HEK293 (cell line): ENCODE measurements around the gene ITGA7.

Source experiments
- CTCF ChIA-PET: fragments of 350-600 bp; formaldehyde crosslinking; extraction: SDS; loops from one replicate; lab custom pipeline; 2021; ENCODE audit warnings: antibody characterized with exemption; lab: Yijun Ruan, JAX
- POLR2A ChIA-PET: fragments of 300-600 bp; formaldehyde crosslinking; extraction: SDS; loops from one replicate; lab custom pipeline; 2020; ENCODE audit warnings: antibody characterized with exemption, inconsistent platforms; lab: Yijun Ruan, JAX
- H3K27ac ChIP-seq: fragments of 200-500 bp; sonication (Bioruptor generic); 2 replicates; pipeline ENCODE4 v1.5.1; 2014; ENCODE audit warnings: low read depth, low read length, control low read depth, inconsistent platforms; ENCODE audit errors: extremely low read depth
- H3K36me3 ChIP-seq, 2 experiments: fragments of 200-500 bp in 1 of 2; sonication (Bioruptor generic) in 1 of 2; 1 replicate in 1 of 2; 2 replicates in 1 of 2; pipeline ENCODE4 v1.5.1; 2014 to 2017; ENCODE audit warnings: inconsistent platforms in 2 of 2, low read length in 2 of 2; ENCODE audit not compliant: control insufficient read depth in 2 of 2, insufficient read depth in 1 of 2
- H3K4me1 ChIP-seq: fragments of 200-500 bp; sonication (Bioruptor generic); 2 replicates; pipeline ENCODE4 v1.5.1; 2014; ENCODE audit warnings: mild to moderate bottlenecking, low read length, inconsistent platforms; ENCODE audit not compliant: control insufficient read depth, insufficient read depth
- H3K4me3 ChIP-seq: 2 replicates; pipeline ENCODE4 v1.5.1; 2011; ENCODE audit warnings: low read depth, mild to moderate bottlenecking, control low read depth, low read length, moderate library complexity
- H3K9me3 ChIP-seq: fragments of 200-500 bp; sonication (Bioruptor generic); 2 replicates; pipeline ENCODE4 v1.5.1; 2014; ENCODE audit warnings: low read depth, low read length, inconsistent platforms; ENCODE audit not compliant: control insufficient read depth, insufficient read depth
- BCL11A ChIP-seq: fragments of 450-650 bp; formaldehyde crosslinking; IDR thresholded peaks from 2 replicates; pipeline ENCODE4 v1.5.1; 2016; ENCODE audit warnings: low read depth, missing biosample characterization, missing genetic modification characterization
- KLF8 ChIP-seq: fragments of 450-650 bp; formaldehyde crosslinking; IDR thresholded peaks from 2 replicates; pipeline ENCODE4 v1.5.1; 2016; ENCODE audit warnings: missing biosample characterization, missing genetic modification characterization
- KLF9 ChIP-seq: fragments of 450-650 bp; formaldehyde crosslinking; IDR thresholded peaks from 2 replicates; pipeline ENCODE4 v1.5.1; 2016; ENCODE audit warnings: missing biosample characterization, missing genetic modification characterization, low read depth
- MZF1 ChIP-seq: fragments of 450-650 bp; formaldehyde crosslinking; IDR thresholded peaks from 2 replicates; pipeline ENCODE4 v1.5.1; 2017; ENCODE audit warnings: missing biosample characterization, missing genetic modification characterization, borderline replicate concordance
- PRDM1 ChIP-seq: fragments of 450-650 bp; formaldehyde crosslinking; IDR thresholded peaks from 2 replicates; pipeline ENCODE4; 2016; ENCODE audit warnings: missing biosample characterization, missing genetic modification characterization
- SCRT1 ChIP-seq: fragments of 450-650 bp; formaldehyde crosslinking; IDR thresholded peaks from 2 replicates; pipeline ENCODE4 v1.5.1; 2016; ENCODE audit warnings: missing biosample characterization, missing genetic modification characterization, borderline replicate concordance
- YY2 ChIP-seq: fragments of 450-650 bp; formaldehyde crosslinking; IDR thresholded peaks from 2 replicates; pipeline ENCODE4 v1.5.1; 2016; ENCODE audit warnings: missing biosample characterization, missing genetic modification characterization
- ZBTB1 ChIP-seq: fragments of 450-650 bp; formaldehyde crosslinking; IDR thresholded peaks from 2 replicates; pipeline ENCODE4 v1.5.1; 2016; ENCODE audit warnings: missing biosample characterization, missing genetic modification characterization
- ZBTB20 ChIP-seq: fragments of 450-650 bp; formaldehyde crosslinking; IDR thresholded peaks from 2 replicates; pipeline ENCODE4 v1.5.1; 2016; ENCODE audit warnings: missing biosample characterization, missing genetic modification characterization
- ZBTB21 ChIP-seq: fragments of 450-650 bp; formaldehyde crosslinking; IDR thresholded peaks from 2 replicates; pipeline ENCODE4 v1.5.1; 2017; ENCODE audit warnings: missing biosample characterization, missing genetic modification characterization
- ZBTB48 ChIP-seq: fragments of 450-650 bp; formaldehyde crosslinking; IDR thresholded peaks from 2 replicates; pipeline ENCODE4 v1.5.1; 2016; ENCODE audit warnings: missing biosample characterization, missing genetic modification characterization
- ZFP69B ChIP-seq: fragments of 450-650 bp; formaldehyde crosslinking; IDR thresholded peaks from 2 replicates; pipeline ENCODE4 v1.5.1; 2016; ENCODE audit warnings: missing biosample characterization, missing genetic modification characterization
- ZNF148 ChIP-seq: fragments of 450-650 bp; formaldehyde crosslinking; IDR thresholded peaks from 2 replicates; pipeline ENCODE4 v1.5.0; 2017; ENCODE audit warnings: missing biosample characterization, missing genetic modification characterization, borderline replicate concordance
- ZNF155 ChIP-seq: fragments of 450-650 bp; formaldehyde crosslinking; IDR thresholded peaks from 2 replicates; pipeline ENCODE4 v1.5.1; 2016; ENCODE audit warnings: missing biosample characterization, missing genetic modification characterization
- ZNF16 ChIP-seq: fragments of 450-650 bp; formaldehyde crosslinking; IDR thresholded peaks from 2 replicates; pipeline ENCODE4 v1.5.1; 2016; ENCODE audit warnings: low read depth, missing biosample characterization, missing genetic modification characterization
- ZNF214 ChIP-seq: fragments of 450-650 bp; formaldehyde crosslinking; IDR thresholded peaks from 2 replicates; pipeline ENCODE4 v1.5.1; 2017; ENCODE audit warnings: missing biosample characterization, mild to moderate bottlenecking, missing genetic modification characterization, borderline replicate concordance
- ZNF223 ChIP-seq: fragments of 450-650 bp; formaldehyde crosslinking; IDR thresholded peaks from 2 replicates; pipeline ENCODE4 v1.5.1; 2016; ENCODE audit warnings: missing biosample characterization, missing genetic modification characterization
- ZNF274 ChIP-seq, 2 experiments: fragments of 200-500 bp in 1 of 2; fragments of 450-650 bp in 1 of 2; sonication (Bioruptor generic) in 1 of 2; formaldehyde crosslinking in 1 of 2; IDR thresholded peaks; 2 replicates each; pipeline versions ENCODE4 v1.5.1 to v1.6.1; 2014 to 2016; ENCODE audit warnings: borderline replicate concordance in 1 of 2, inconsistent platforms in 1 of 2, low read length in 1 of 2, missing biosample characterization in 1 of 2, missing genetic modification characterization in 1 of 2
- ZNF280C ChIP-seq: fragments of 450-650 bp; formaldehyde crosslinking; IDR thresholded peaks from 2 replicates; pipeline ENCODE4 v1.5.1; 2016; ENCODE audit warnings: missing biosample characterization, missing genetic modification characterization
- ZNF449 ChIP-seq: fragments of 450-650 bp; formaldehyde crosslinking; IDR thresholded peaks from 2 replicates; pipeline ENCODE4 v1.5.1; 2017; ENCODE audit warnings: missing biosample characterization, mild to moderate bottlenecking, missing genetic modification characterization, moderate library complexity
- ZNF558 ChIP-seq: fragments of 450-650 bp; formaldehyde crosslinking; IDR thresholded peaks from 2 replicates; pipeline ENCODE4 v1.5.1; 2016; ENCODE audit warnings: missing biosample characterization, missing genetic modification characterization
- ZNF571 ChIP-seq: fragments of 450-650 bp; formaldehyde crosslinking; IDR thresholded peaks from 2 replicates; pipeline ENCODE4 v1.5.0; 2017; ENCODE audit warnings: missing biosample characterization, missing genetic modification characterization
- ZNF623 ChIP-seq: fragments of 450-650 bp; formaldehyde crosslinking; IDR thresholded peaks from 2 replicates; pipeline ENCODE4 v1.5.1; 2016; ENCODE audit warnings: missing biosample characterization, missing genetic modification characterization
- ZNF639 ChIP-seq: fragments of 450-650 bp; formaldehyde crosslinking; IDR thresholded peaks from 2 replicates; pipeline ENCODE4 v1.5.1; 2016; ENCODE audit warnings: missing biosample characterization, missing genetic modification characterization
- ZNF701 ChIP-seq: fragments of 450-650 bp; formaldehyde crosslinking; IDR thresholded peaks from 2 replicates; pipeline ENCODE4 v1.5.1; 2016; ENCODE audit warnings: missing biosample characterization, missing genetic modification characterization
- ZNF704 ChIP-seq: fragments of 450-650 bp; formaldehyde crosslinking; IDR thresholded peaks from 2 replicates; pipeline ENCODE4 v1.5.1; 2016; ENCODE audit warnings: missing biosample characterization, missing genetic modification characterization
- ZNF768 ChIP-seq: fragments of 450-650 bp; formaldehyde crosslinking; IDR thresholded peaks from 2 replicates; pipeline ENCODE4 v1.5.1; 2018; ENCODE audit warnings: missing biosample characterization, mild to moderate bottlenecking, missing genetic modification characterization
- ZNF785 ChIP-seq: fragments of 450-650 bp; formaldehyde crosslinking; IDR thresholded peaks from 2 replicates; pipeline ENCODE4 v1.5.1; 2016; ENCODE audit warnings: missing biosample characterization, missing genetic modification characterization
- ZNF792 ChIP-seq: fragments of 450-650 bp; formaldehyde crosslinking; IDR thresholded peaks from 2 replicates; pipeline ENCODE4 v1.5.1; 2016; ENCODE audit warnings: missing biosample characterization, missing genetic modification characterization
- ZNF843 ChIP-seq: fragments of 450-650 bp; formaldehyde crosslinking; IDR thresholded peaks from 2 replicates; pipeline ENCODE4 v1.5.1; 2016; ENCODE audit warnings: missing biosample characterization, missing genetic modification characterization

The ITGA7 gene

GRCh38 chr12:55746174-55746912, 38.6 kb upstream of the ITGA7 start:
- Histone ChIP-seq H3K27ac (peak overlapping the region; percentile 36; the same call in 1 of the 2 replicates), H3K4me1 (peaks cover 12% of the 10 kb centered on the region; the same call in 1 of the 2 replicates), H3K4me3 (no peak overlapping the region), H3K9me3 (no peaks in the 10 kb centered on the region), H3K36me3 (peaks cover 3 to 46% of the 10 kb centered on the region in 2 experiments; a peak in 1 of 3 replicates)
- POLR2A ChIA-PET, result interaction anchor here (1.6 to 2.4 kb wide), 2 partner anchors 8 to 71 kb away, joined by 4 to 9 read pairs; partner anchors contain the start of genes ORMDL2 and SARNP
- CTCF ChIA-PET, result interaction anchor here (0.7 to 4.5 kb wide), 6 partner anchors 8 to 601 kb away, joined by 3 to 28 read pairs (median 4); partner anchors contain the start of genes ORMDL2 and SARNP
- TF ChIP-seq ZNF148 (tag by site-specific recombination) (no peak), ZNF274 (IDR thresholded peaks at IDR 0.05; ENCODE audit: low read length) (no peak), ZNF274 (tag by site-specific recombination; IDR thresholded peaks at IDR 0.05; ENCODE audit: borderline replicate concordance) (no peak), ZNF768 (no peak), ZBTB21 (tag by site-specific recombination) (no peak), ZNF155 (tag by site-specific recombination) (no peak), ZNF623 (tag by site-specific recombination) (no peak), ZBTB20 (peak; percentile 56), ZNF792 (tag by site-specific recombination) (no peak), ZNF449 (tag by site-specific recombination) (no peak), ZBTB1 (tag by site-specific recombination) (no peak), ZBTB48 (no peak), ZNF785 (tag by site-specific recombination) (no peak), ZNF214 (tag by site-specific recombination) (no peak), ZNF701 (tag by site-specific recombination) (no peak), ZNF223 (tag by site-specific recombination) (no peak), SCRT1 (no peak), ZNF16 (tag by site-specific recombination) (no peak), ZNF843 (tag by site-specific recombination) (no peak), ZNF280C (tag by site-specific recombination) (no peak), PRDM1 (tag by site-specific recombination) (peak; percentile 97), YY2 (tag by site-specific recombination) (no peak), MZF1 (tag by site-specific recombination) (no peak), ZFP69B (tag by site-specific recombination) (no peak), ZNF639 (no peak), ZNF558 (tag by site-specific recombination) (no peak), KLF8 (tag by site-specific recombination) (peak; percentile 6; the same call in 1 of the 2 replicates), ZNF704 (tag by site-specific recombination) (no peak), KLF9 (no peak), ZNF571 (tag by site-specific recombination) (no peak), BCL11A (tag by site-specific recombination) (no peak)
